OCI-LY1 (cell line): ENCODE data around the gene BCS1L.

Source experiments
- H2AFZ ChIP-seq: fragments of 200-600 bp; sonication (generic), shearing (Covaris generic); 2 replicates; pipeline ENCODE4 v1.6.0; 2014; ENCODE audit warnings: antibody characterized with exemption, mild to moderate bottlenecking, low read length
- H3F3A ChIP-seq: fragments of 200-600 bp; sonication (generic), shearing (Covaris generic); 2 replicates; pipeline ENCODE4 v1.6.0; 2014; ENCODE audit warnings: mild to moderate bottlenecking, antibody characterized with exemption, low read length, moderate library complexity; ENCODE audit not compliant: insufficient read depth
- H3K27ac ChIP-seq: fragments of 200-600 bp; sonication (generic); 2 replicates; pipeline ENCODE4 v1.5.1; 2014; ENCODE audit warnings: low read length, mixed run types, mild to moderate bottlenecking, low read depth; ENCODE audit not compliant: poor library complexity, severe bottlenecking
- H3K27me3 ChIP-seq: fragments of 200-600 bp; sonication (generic); 2 replicates; pipeline ENCODE4 v1.6.0; 2014; ENCODE audit warnings: antibody characterized with exemption, mild to moderate bottlenecking, low read length, moderate library complexity; ENCODE audit not compliant: insufficient read depth
- H3K36me3 ChIP-seq: fragments of 200-600 bp; sonication (generic); 2 replicates; pipeline ENCODE4 v1.6.1; 2014; ENCODE audit warnings: mild to moderate bottlenecking, antibody characterized with exemption, low read length, moderate library complexity, mixed read lengths; ENCODE audit not compliant: insufficient read depth
- H3K4me1 ChIP-seq: fragments of 200-600 bp; sonication (generic); 2 replicates; pipeline ENCODE4 v1.5.1; 2014; ENCODE audit warnings: mild to moderate bottlenecking, low read length, moderate library complexity; ENCODE audit not compliant: insufficient read depth, severe bottlenecking
- H3K4me2 ChIP-seq: fragments of 200-600 bp; sonication (generic), shearing (Covaris generic); 2 replicates; pipeline ENCODE4 v1.6.1; 2014; ENCODE audit warnings: low read length
- H3K4me3 ChIP-seq: fragments of 200-600 bp; sonication (generic); 2 replicates; pipeline ENCODE4 v1.5.1; 2014; ENCODE audit warnings: low read length, low read depth, mild to moderate bottlenecking, mixed read lengths; ENCODE audit not compliant: poor library complexity, severe bottlenecking
- H3K79me2 ChIP-seq: fragments of 200-600 bp; shearing (Covaris generic); 2 replicates; pipeline ENCODE4 v1.6.1; 2016; ENCODE audit warnings: mixed run types, low read length, mixed read lengths; ENCODE audit not compliant: insufficient read depth
- H3K9ac ChIP-seq: fragments of 200-600 bp; sonication (generic), shearing (Covaris generic); 2 replicates; pipeline ENCODE4 v1.6.1; 2014; ENCODE audit warnings: mild to moderate bottlenecking, low read length, mixed read lengths
- H3K9me2 ChIP-seq: fragments of 200-600 bp; sonication (generic), shearing (Covaris generic); 2 replicates; pipeline ENCODE4 v1.6.1; 2014; ENCODE audit warnings: low read depth, mild to moderate bottlenecking, low read length, mixed read lengths
- H3K9me3 ChIP-seq: fragments of 200-600 bp; shearing (Covaris generic); 2 replicates; pipeline ENCODE4 v1.6.1; 2014; ENCODE audit warnings: low read length, mixed read lengths
- H4K20me1 ChIP-seq: fragments of 200-600 bp; sonication (generic), shearing (Covaris generic); 2 replicates; pipeline ENCODE4 v1.6.0; 2016; ENCODE audit warnings: mild to moderate bottlenecking, low read length; ENCODE audit not compliant: insufficient read depth
- CTCF ChIP-seq: fragments of 200-600 bp; sonication (generic), shearing (Covaris generic); IDR thresholded peaks from 2 replicates; pipeline ENCODE4 v1.5.1; 2017; ENCODE audit warnings: mild to moderate bottlenecking, antibody characterized with exemption, low read length, moderate library complexity, mixed read lengths
- EZH2 ChIP-seq: fragments of 200-600 bp; sonication (generic), shearing (Covaris generic); IDR thresholded peaks from 2 replicates; pipeline ENCODE4 v1.8.0; 2017; ENCODE audit warnings: borderline replicate concordance, mixed run types, mild to moderate bottlenecking, antibody characterized with exemption, low read length, moderate library complexity, mixed read lengths

The BCS1L gene

GRCh38 chr2:218659258-218659987 is at the start of gene BCS1L, which contains the start of gene ZNF142:
BCS1L (plus strand) TSS chr2:218659683; CDS start chr2:218660988, 1,305 bp downstream.
ZNF142 (minus strand) TSS chr2:218659623; CDS start chr2:218656429, 3,194 bp downstream.
- peak within 1 kb of the TSS; percentile 98 for H3K9ac ChIP-seq
- peaks cover 71% of the 10 kb centered on the region for H3K36me3 ChIP-seq
- H3F3A ChIP-seq, result no peaks in the 10 kb centered on the region
- H3K4me1 ChIP-seq, result peaks cover 20% of the 10 kb centered on the region
- H3K4me2 ChIP-seq, result peak within 1 kb of the TSS; percentile 91
- H3K27ac ChIP-seq, result peak within 1 kb of the TSS; percentile 5
- H3K27me3 ChIP-seq, result no peaks in the 10 kb centered on the region
- H3K9me3 ChIP-seq, result no peaks in the 10 kb centered on the region
- peak within 1 kb of the TSS; percentile 68 for H2AFZ ChIP-seq
- no peaks in the 10 kb centered on the region for H3K9me2 ChIP-seq
- H3K79me2 ChIP-seq, result peaks cover 7% of the 10 kb centered on the region
- H3K4me3 ChIP-seq, result peak within 1 kb of the TSS; percentile 80
- TF ChIP-seq CTCF, result no peak
- TF ChIP-seq EZH2, result no peak
- H4K20me1 ChIP-seq, result no peaks in the 10 kb centered on the region

GRCh38 chr2:218615868-218616315 is 43.6 kb upstream of the BCS1L start:
- H2AFZ ChIP-seq, result no peak overlapping the region
- no peaks in the 10 kb centered on the region for H4K20me1 ChIP-seq
- no peak overlapping the region for H3K27ac ChIP-seq
- no peaks in the 10 kb centered on the region for H3K4me1 ChIP-seq
- no peaks in the 10 kb centered on the region for H3K79me2 ChIP-seq
- H3F3A ChIP-seq, result no peaks in the 10 kb centered on the region
- no peaks in the 10 kb centered on the region; the same call in 1 of the 2 replicates for H3K27me3 ChIP-seq
- H3K9me2 ChIP-seq, result no peaks in the 10 kb centered on the region
- H3K9ac ChIP-seq, result no peak overlapping the region
- TF ChIP-seq EZH2 (no peak), CTCF (no peak)
- H3K4me2 ChIP-seq, result no peak overlapping the region
- H3K36me3 ChIP-seq, result no peaks in the 10 kb centered on the region
- H3K9me3 ChIP-seq, result no peaks in the 10 kb centered on the region
- no peak overlapping the region for H3K4me3 ChIP-seq

GRCh38 chr2:218618102-218618860 is 41.2 kb upstream of the BCS1L start:
- Histone ChIP-seq H3K9me2 (no peaks in the 10 kb centered on the region), H3K9me3 (no peaks in the 10 kb centered on the region), H3K9ac (no peak overlapping the region), H3K27ac (no peak overlapping the region), H3K36me3 (no peaks in the 10 kb centered on the region), H3K79me2 (no peaks in the 10 kb centered on the region), H3K27me3 (no peaks in the 10 kb centered on the region; the same call in 1 of the 2 replicates), H3F3A (no peaks in the 10 kb centered on the region), H3K4me3 (no peak overlapping the region), H3K4me1 (no peaks in the 10 kb centered on the region), H4K20me1 (no peaks in the 10 kb centered on the region), H2AFZ (no peak overlapping the region), H3K4me2 (no peak overlapping the region)
- TF ChIP-seq EZH2, result no peak
- TF ChIP-seq CTCF, result peak; percentile 16; the same call in 1 of the 2 replicates
